CD4-positive, alpha-beta memory T cell (primary cell): ENCODE results near the gene BPIFB3. TPM values are rescaled to one million over a fixed set of nuclear protein-coding genes. Genes with fewer than 3 reads are reported as not detected.

ENCODE experiments used
- CTCF ChIA-PET: fragments of 350-600 bp; sonication (Branson Sonifier 250); formaldehyde crosslinking; loops from one replicate; lab custom pipeline; 2021; ENCODE audit warnings: inconsistent platforms; ENCODE audit not compliant: partially characterized antibody; lab: Charles Lee
- POLR2A ChIA-PET: fragments of 350-600 bp; sonication (Branson Sonifier 250); formaldehyde crosslinking; loops from one replicate; lab custom pipeline; 2021; ENCODE audit not compliant: partially characterized antibody; lab: Charles Lee
- DNase-seq, 5 donors: peaks; one replicate each; pipeline versions ENCODE4 v3.0.0 to v3.0.0-alpha.2; 2020 to 2022; ENCODE audit warnings: mixed read lengths in 1 of 5
- H3K27ac ChIP-seq: one replicate; pipeline ENCODE4 v1.7.0; 2013; ENCODE audit warnings: low read depth, low read length
- H3K27me3 ChIP-seq: 2 replicates; pipeline ENCODE4 v1.7.0; 2013; ENCODE audit warnings: mild to moderate bottlenecking, low read length, moderate library complexity; ENCODE audit not compliant: insufficient read depth
- H3K36me3 ChIP-seq: 2 replicates; pipeline ENCODE4 v1.7.0; 2013; ENCODE audit warnings: mild to moderate bottlenecking, low read length, moderate library complexity; ENCODE audit not compliant: insufficient read depth
- H3K4me1 ChIP-seq: 2 replicates; pipeline ENCODE4 v1.7.0; 2013; ENCODE audit warnings: mild to moderate bottlenecking, low read length, moderate library complexity; ENCODE audit not compliant: insufficient read depth
- H3K4me3 ChIP-seq, 2 donors: one replicate each; pipeline ENCODE4 v1.7.0; 2013; ENCODE audit warnings: low read length in 2 of 2, mild to moderate bottlenecking in 1 of 2
- H3K9me3 ChIP-seq, 2 donors: one replicate each; pipeline ENCODE4 v1.7.0; 2013; ENCODE audit warnings: low read length in 2 of 2, control low read depth in 1 of 2; ENCODE audit not compliant: control insufficient read depth in 1 of 2
- H3K27ac Mint-ChIP-seq, 7 donors: one replicate each; pipeline ENCODE4 v1.8.0; 2020 to 2021; ENCODE audit warnings: mixed read lengths in 7 of 7, mild to moderate bottlenecking in 6 of 7, inconsistent platforms in 3 of 7, moderate library complexity in 3 of 7
- H3K27me3 Mint-ChIP-seq, 2 donors: one replicate each; pipeline ENCODE4 v1.8.0; 2020 to 2021; ENCODE audit warnings: mixed read lengths in 2 of 2
- H3K36me3 Mint-ChIP-seq, 2 donors: one replicate each; pipeline ENCODE4 v1.8.0; 2020 to 2021; ENCODE audit warnings: mixed read lengths in 2 of 2, inconsistent platforms in 1 of 2, mild to moderate bottlenecking in 1 of 2
- H3K4me1 Mint-ChIP-seq, 4 donors: one replicate each; pipeline ENCODE4 v1.8.0; 2020 to 2021; ENCODE audit warnings: mixed read lengths in 4 of 4, mild to moderate bottlenecking in 1 of 4
- H3K4me3 Mint-ChIP-seq, 8 donors: one replicate each; pipeline ENCODE4 v1.8.0; 2020 to 2021; ENCODE audit warnings: mixed read lengths in 8 of 8, mild to moderate bottlenecking in 7 of 8, moderate library complexity in 6 of 8, inconsistent platforms in 3 of 8
- H3K9me3 Mint-ChIP-seq, 8 donors: one replicate each; pipeline ENCODE4 v1.8.0; 2020 to 2021; ENCODE audit warnings: mixed read lengths in 8 of 8, mild to moderate bottlenecking in 5 of 8, inconsistent platforms in 3 of 8, moderate library complexity in 1 of 8
- intact Hi-C: fragments of 100-400 bp; cut with micrococcal nuclease; formaldehyde crosslinking; loops from one replicate; pipeline ENCODE4 v1.15.1; 2023
- polyA plus RNA-seq, 2 donors: library from polyadenylated mRNA; unstranded; fragments of 300-500 nt; fragmentation: Illumina TruSeq; gene quantifications; one replicate each; pipeline ENCODE4 v1.2.3, GENCODE V29; 2021
- total RNA-seq, 2 experiments: library from RNA; stranded (reverse); gene quantifications; one replicate each; pipeline ENCODE4 v1.2.3, GENCODE V29; 2021

The BPIFB3 gene
- total and polyA plus RNA-seq, 4 experiments from 2014 or later = not detected

- Histone ChIP-seq H3K27me3 (no peaks in the 10 kb centered on the region), H3K36me3 (no peaks in the 10 kb centered on the region), H3K9me3 (no peaks in the 10 kb centered on the region), H3K4me1 (no peaks in the 10 kb centered on the region), H3K4me3 (no peak overlapping the region), H3K27ac (no peak overlapping the region)
- no peaks in the 10 kb centered on the region for H3K27me3 Mint-ChIP-seq
- no peak overlapping the region for H3K4me3 Mint-ChIP-seq
- peaks cover 0 to 12% (median 8%) of the 10 kb centered on the region in 4 donors for H3K4me1 Mint-ChIP-seq
- no peak for DNase-seq
- POLR2A ChIA-PET = no interaction called here
- no peaks in the 10 kb centered on the region for H3K36me3 Mint-ChIP-seq
- peak overlapping the region in 1 of 7 donors; percentile 12 for H3K27ac Mint-ChIP-seq
- H3K9me3 Mint-ChIP-seq = no peaks in the 10 kb centered on the region
- CTCF ChIA-PET = interaction anchor here (1.3 kb wide), 1 partner anchor 46 kb away, joined by 3 read pairs; no protein-coding TSS in a partner anchor
- intact Hi-C loops = no loop called here
These were observed 41.1 kb upstream of the BPIFB3 start for GRCh38 chr20:33012327-33013189.

GRCh38 chr20:33013701-33014326 lies 39.9 kb upstream of the BPIFB3 start:
- intact Hi-C loops = no loop called here
- H3K36me3 Mint-ChIP-seq = no peaks in the 10 kb centered on the region
- H3K9me3 Mint-ChIP-seq = no peaks in the 10 kb centered on the region
- POLR2A ChIA-PET = no interaction called here
- Histone ChIP-seq H3K9me3 (no peaks in the 10 kb centered on the region), H3K4me3 (no peak overlapping the region), H3K4me1 (no peaks in the 10 kb centered on the region), H3K36me3 (no peaks in the 10 kb centered on the region), H3K27me3 (no peaks in the 10 kb centered on the region), H3K27ac (no peak overlapping the region)
- DNase-seq = no peak
- CTCF ChIA-PET = interaction anchor here (1.3 kb wide), 1 partner anchor 47 kb away, joined by 3 read pairs; no protein-coding TSS in a partner anchor
- H3K4me1 Mint-ChIP-seq = peaks cover 0 to 14% (median 8%) of the 10 kb centered on the region in 4 donors
- H3K27ac Mint-ChIP-seq = no peak overlapping the region
- H3K4me3 Mint-ChIP-seq = no peak overlapping the region
- H3K27me3 Mint-ChIP-seq = no peaks in the 10 kb centered on the region

GRCh38 chr20:33014336-33015113 lies 39.2 kb upstream of the BPIFB3 start:
- Histone ChIP-seq H3K9me3 (no peaks in the 10 kb centered on the region), H3K27me3 (no peaks in the 10 kb centered on the region), H3K4me3 (no peak overlapping the region), H3K27ac (no peak overlapping the region), H3K4me1 (no peaks in the 10 kb centered on the region), H3K36me3 (no peaks in the 10 kb centered on the region)
- CTCF ChIA-PET = no interaction called here
- peaks cover 0 to 14% (median 9%) of the 10 kb centered on the region in 4 donors for H3K4me1 Mint-ChIP-seq
- DNase-seq = no peak
- H3K4me3 Mint-ChIP-seq = no peak overlapping the region
- H3K27me3 Mint-ChIP-seq = no peaks in the 10 kb centered on the region
- POLR2A ChIA-PET = no interaction called here
- peak overlapping the region in 1 of 7 donors; percentile 36 for H3K27ac Mint-ChIP-seq
- H3K9me3 Mint-ChIP-seq = no peaks in the 10 kb centered on the region
- intact Hi-C loops = no loop called here
- no peaks in the 10 kb centered on the region for H3K36me3 Mint-ChIP-seq

GRCh38 chr20:33015114-33015484 lies 38.6 kb upstream of the BPIFB3 start:
- CTCF ChIA-PET = no interaction called here
- peaks cover 0 to 14% (median 9%) of the 10 kb centered on the region in 4 donors for H3K4me1 Mint-ChIP-seq
- Histone ChIP-seq H3K4me1 (no peaks in the 10 kb centered on the region), H3K36me3 (no peaks in the 10 kb centered on the region), H3K9me3 (no peaks in the 10 kb centered on the region), H3K27ac (no peak overlapping the region), H3K4me3 (no peak overlapping the region), H3K27me3 (no peaks in the 10 kb centered on the region)
- POLR2A ChIA-PET = no interaction called here
- DNase-seq = no peak
- H3K27me3 Mint-ChIP-seq = no peaks in the 10 kb centered on the region
- H3K36me3 Mint-ChIP-seq = no peaks in the 10 kb centered on the region
- no peak overlapping the region for H3K4me3 Mint-ChIP-seq
- H3K9me3 Mint-ChIP-seq = no peaks in the 10 kb centered on the region
- peak overlapping the region in 2 of 7 donors; percentile 36 to 48 for H3K27ac Mint-ChIP-seq
- intact Hi-C loops = no loop called here

GRCh38 chr20:33015700-33016580 lies 37.8 kb upstream of the BPIFB3 start:
- Mint-ChIP-seq H3K27ac (no peak overlapping the region), H3K9me3 (no peaks in the 10 kb centered on the region), H3K4me1 (peaks cover 0 to 14% (median 9%) of the 10 kb centered on the region in 4 donors), H3K4me3 (no peak overlapping the region), H3K36me3 (no peaks in the 10 kb centered on the region), H3K27me3 (no peaks in the 10 kb centered on the region)
- POLR2A ChIA-PET = no interaction called here
- Histone ChIP-seq H3K27ac (no peak overlapping the region), H3K4me1 (no peaks in the 10 kb centered on the region), H3K36me3 (no peaks in the 10 kb centered on the region), H3K4me3 (no peak overlapping the region), H3K27me3 (no peaks in the 10 kb centered on the region), H3K9me3 (no peaks in the 10 kb centered on the region)
- CTCF ChIA-PET = no interaction called here
- no peak for DNase-seq
- intact Hi-C loops = no loop called here

GRCh38 chr20:33016581-33017109 lies 37.1 kb upstream of the BPIFB3 start:
- no peaks in the 10 kb centered on the region for H3K27me3 ChIP-seq
- ChIA-PET POLR2A (no interaction called here), CTCF (no interaction called here)
- Mint-ChIP-seq H3K4me3 (no peak overlapping the region), H3K27me3 (no peaks in the 10 kb centered on the region), H3K9me3 (no peaks in the 10 kb centered on the region), H3K36me3 (no peaks in the 10 kb centered on the region), H3K4me1 (peaks cover 0 to 16% (median 9%) of the 10 kb centered on the region in 4 donors), H3K27ac (no peak overlapping the region)
- DNase-seq = no peak
- H3K36me3 ChIP-seq = no peaks in the 10 kb centered on the region
- no peaks in the 10 kb centered on the region for H3K9me3 ChIP-seq
- intact Hi-C loops = no loop called here
- no peak overlapping the region for H3K4me3 ChIP-seq
- no peaks in the 10 kb centered on the region for H3K4me1 ChIP-seq
- H3K27ac ChIP-seq = no peak overlapping the region
